IPS DF 4.7 (cell line): ENCODE data around the gene PPP1R1C.

Source experiments
- DNase-seq: peaks from one replicate; pipeline ENCODE4 v3.0.0-alpha.2; 2013; ENCODE audit warnings: low spot score; ENCODE audit errors: extremely low read depth

Gene PPP1R1C

DNA sequence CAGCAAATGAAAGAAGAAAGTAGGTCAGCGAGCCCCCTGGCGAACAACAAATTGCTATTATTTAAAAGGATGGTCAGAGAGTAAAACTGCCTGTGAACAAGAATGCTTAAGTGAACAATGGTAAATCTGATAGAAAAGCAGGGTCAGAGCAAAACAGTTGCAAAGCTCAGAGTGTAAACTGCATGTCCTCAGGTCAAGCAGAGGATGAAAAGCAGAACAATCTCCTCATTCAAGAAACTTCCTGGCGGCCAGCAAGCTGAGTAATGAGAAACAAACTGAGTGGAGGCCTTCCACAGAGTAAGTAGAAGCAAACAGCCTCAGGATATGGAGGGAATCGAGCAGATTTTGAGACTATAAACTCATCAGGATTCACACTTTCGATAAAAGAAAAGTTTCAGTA, 117.9 kb downstream of the PPP1R1C start:
- no peak for DNase-seq

DNA sequence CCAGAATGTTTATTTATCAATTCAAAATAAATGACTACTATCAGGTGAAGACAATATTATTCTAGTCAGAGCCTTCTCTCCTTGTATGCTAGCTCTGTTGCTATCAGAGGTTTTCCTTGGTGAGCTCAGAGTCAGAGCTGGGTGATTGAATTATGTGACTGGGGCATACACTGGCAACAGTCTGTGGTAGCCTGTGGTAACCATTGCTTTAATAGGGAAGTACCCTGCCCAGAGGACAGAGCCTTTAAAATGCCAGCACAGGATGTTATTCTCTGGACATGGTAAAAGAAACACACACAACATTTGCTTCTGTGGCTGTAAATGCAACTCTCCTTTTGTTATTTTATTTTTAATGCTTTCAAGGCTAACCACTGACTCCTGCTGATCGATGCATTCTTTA, 124.7 kb downstream of the PPP1R1C start:
- DNase-seq = no peak

DNA sequence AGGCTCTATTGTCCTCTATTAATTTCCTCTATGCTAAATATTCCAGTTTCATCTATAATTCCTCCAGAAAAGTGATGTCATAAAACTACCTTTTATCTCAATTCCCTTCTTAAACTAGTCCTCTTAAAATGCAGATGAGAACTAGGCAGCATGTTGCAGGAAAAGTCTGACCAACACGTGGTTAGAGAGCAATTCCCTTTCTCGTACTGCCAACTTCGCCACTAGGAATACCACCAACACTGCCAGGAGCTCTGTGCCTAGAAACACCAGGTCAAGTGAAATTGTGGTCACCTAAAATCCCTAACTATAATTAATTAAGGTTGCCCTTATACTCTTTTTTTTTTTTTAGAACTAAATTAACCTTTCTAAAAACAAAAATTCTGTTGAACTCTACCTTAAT, 127.7 kb downstream of the PPP1R1C start:
- no peak for DNase-seq

DNA sequence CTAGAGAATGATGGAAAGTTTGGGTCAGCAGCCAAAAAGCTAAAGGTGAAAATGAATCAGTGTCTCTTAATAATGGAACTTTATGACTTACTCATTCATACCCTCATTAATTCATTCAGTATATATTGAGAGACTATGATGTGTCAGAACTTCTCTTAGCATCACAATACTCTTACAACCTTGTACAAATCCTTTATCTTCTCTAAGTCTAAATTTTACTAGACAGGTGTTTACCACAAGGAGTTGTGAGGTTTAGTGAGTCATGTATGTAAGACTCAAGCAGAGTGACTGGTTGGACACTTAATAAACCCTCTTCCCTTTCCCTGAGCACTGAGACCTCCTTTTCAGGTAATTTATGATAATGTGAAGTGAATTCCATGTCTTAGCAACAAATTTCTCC, 129.6 kb downstream of the PPP1R1C start:
- DNase-seq = no peak

DNA sequence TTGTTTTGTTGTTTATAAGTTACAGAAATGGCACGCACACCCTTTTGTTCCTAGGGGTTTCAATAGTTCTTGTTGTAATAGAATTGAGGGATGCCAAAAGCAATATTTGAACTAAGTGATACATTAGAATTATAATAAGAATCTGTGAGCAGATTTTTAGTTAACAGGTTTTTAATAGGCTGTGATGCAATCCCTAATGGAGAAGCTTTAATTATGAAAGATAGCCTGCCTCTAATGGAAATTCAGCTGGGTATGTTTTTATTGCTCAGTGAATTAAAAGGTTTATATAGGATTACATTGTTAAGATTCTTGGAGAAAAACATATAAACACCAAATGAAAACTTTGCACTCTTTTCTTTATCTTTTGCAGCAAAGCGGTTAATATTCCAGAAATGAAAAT, 131.1 kb downstream of the PPP1R1C start:
- DNase-seq = no peak

DNA sequence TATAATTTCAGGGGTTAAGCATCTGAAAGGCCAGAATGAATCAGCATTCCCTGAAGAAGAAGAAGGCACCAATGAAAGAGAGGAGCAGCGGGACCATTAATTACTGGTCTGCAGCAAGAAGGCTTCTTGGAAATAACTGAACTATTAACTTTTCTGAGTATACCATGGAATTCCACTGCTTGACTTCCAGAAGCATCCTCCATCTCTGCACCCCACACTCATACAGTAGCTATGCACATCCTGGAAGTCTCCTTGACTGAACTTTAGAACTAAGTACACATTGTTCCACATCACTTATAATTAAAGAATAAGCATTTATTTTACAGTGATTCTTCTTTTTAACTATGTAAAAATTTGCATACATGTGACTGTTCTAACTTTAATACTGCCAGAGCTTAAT, 131.5 kb downstream of the PPP1R1C start:
- no peak for DNase-seq

DNA sequence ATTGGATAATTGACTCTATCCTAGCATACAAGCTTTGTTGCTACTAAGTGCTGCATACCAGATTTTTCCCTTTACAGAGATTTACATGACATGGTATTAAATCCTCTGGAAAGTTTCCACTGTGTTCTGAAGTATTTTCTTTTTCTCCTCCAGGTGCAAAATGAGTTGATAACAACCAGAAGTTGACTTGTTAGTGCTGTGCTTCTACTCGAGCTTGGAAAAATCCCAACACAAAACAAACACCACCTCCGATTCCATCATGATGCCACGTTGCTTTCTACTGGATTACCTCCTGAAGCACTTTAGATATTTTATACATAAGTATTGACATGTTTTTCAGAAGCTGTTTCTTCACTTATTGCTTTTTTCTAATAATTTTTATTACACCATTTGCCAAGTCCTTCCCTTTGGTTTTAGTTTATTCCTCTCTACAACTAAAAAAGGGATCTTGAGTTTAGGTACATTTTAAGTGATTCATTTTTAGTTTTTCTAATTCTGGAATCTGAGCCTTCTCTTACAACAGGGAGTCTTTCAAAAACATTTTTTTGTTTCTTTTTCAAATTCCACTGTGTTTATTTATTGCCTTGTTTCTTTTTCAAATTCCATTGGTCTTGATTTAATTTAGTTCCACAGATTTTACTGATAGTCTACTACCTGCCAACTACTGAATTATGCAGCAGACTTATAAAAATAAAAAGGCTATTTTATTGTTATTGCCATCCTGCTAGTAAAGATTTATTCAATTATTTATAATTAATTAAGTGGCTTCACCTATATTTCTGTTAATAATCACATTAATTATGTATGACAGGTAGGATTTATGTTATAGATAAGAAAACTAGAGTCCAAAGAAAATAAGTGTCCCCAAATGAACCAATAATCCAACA, 143.4 kb downstream of the PPP1R1C start:
- DNase-seq = no peak

DNA sequence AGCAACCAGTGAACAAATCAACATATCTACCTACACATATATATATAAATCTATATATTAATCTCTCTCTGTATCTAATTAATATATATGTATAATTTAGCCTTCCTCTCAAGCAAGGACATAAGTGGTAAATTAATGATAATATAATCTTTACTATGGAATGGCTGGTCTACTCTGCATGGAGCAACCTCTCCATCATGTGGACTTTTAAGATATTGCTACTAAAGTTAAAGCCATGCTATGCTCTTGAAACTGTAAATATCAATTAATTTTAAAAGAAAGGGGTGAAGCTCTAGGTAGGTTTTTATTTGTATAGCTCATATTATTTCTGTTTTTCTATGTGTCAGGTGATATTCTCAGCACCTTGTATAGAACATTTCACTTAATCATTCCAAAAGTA, 147.0 kb downstream of the PPP1R1C start:
- no peak for DNase-seq

DNA sequence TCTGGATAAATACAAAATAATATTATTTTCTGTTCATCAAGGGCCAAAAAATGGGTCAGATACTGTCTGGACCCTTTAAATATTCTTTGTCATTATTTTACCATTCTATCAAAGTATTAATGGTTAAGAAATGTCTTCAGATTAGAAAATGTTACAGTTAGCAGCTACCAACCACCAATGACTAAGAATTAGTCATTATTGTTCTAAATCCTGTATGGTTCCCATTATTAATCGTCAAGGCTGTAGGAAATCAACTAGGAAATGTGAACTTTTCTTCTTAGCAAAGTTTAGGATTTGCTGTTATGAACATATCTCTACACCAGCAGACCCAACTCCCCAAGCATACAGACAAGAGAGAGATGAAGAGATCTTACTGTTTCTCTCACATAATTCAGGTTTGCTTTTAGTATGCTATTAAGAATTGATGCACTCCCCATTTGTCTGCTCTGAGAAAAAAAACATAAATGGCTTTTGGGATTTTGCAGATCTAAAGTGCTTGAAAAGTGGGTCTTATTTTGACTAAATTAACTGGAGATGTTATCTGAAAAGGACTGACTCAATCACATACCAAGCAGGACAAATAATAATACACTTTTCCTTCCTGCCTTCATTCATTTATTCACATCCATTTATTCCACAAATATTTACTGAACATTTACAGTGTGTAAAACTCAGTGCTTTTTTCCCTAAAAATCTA, 147.7 kb downstream of the PPP1R1C start:
- DNase-seq = no peak

DNA sequence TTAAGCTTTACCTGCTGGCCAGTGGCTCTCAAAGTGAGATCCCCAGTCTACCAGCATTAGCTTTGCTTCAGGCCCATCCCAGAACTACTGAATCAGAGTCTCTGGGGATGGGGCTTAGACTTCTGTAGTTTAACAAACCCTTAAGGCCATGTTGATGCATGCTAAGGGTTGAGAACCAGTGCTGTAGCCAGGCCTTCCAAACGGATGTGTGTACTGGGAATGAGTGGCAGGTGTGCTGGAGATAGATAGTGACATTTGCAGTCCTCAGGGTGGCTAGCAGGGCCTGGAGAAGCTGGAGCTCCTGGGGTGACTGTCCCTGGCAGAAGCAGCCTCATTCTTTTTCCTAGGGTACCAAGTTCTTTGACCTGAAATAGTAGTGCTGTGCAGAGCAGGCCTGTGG, 148.5 kb downstream of the PPP1R1C start:
- DNase-seq = no peak

DNA sequence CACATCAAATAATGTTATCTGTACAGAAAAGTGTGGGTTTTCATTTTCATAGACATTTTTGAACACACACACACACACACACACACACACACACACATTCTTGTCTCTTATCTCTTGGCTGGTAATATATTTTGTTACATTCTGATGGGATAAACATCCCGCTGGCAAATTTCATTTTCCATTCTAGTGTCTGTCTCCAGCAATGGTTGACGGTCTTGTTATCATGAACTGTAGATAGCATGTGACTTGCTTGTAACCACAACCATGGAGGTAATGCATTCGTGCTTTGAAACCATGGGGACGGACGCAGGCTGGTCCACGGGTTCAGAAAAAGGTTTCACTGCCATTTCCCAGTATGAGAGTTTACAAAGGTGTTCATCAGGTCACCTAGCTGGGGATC, 156.4 kb downstream of the PPP1R1C start:
- DNase-seq = no peak

DNA sequence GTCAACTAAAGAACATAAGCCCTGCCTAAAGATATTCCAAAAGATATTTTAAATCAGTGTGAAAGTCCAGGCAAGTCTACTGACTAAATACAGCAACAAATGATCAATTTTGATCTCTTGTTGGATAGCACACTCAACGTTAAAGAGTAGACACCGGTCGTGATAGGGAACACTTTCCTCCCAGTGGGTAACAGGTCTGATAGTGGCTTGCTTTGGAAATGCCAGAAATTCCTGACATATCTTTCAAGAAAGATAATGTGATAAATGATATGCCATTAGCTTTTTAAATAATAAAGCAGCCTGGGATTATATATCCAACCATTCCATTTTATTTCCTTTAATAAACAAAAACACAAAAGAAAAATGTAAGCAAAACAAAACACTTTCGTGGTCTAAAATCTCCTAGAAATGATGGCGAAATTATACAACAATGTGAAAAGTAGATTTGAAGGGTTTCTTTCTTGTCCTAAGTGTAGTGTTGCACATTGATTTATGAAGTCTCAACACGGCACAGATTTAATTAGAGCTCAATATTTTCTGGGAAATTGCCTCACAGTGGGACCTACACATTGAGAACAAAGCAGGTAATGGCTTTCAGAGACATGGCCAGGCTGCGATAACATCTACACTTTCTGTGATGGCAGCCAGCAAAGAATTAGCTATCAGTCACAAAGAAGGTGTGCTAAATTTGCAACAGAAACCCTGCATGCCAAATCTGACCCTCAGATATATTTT, 158.6 kb downstream of the PPP1R1C start:
- no peak for DNase-seq

DNA sequence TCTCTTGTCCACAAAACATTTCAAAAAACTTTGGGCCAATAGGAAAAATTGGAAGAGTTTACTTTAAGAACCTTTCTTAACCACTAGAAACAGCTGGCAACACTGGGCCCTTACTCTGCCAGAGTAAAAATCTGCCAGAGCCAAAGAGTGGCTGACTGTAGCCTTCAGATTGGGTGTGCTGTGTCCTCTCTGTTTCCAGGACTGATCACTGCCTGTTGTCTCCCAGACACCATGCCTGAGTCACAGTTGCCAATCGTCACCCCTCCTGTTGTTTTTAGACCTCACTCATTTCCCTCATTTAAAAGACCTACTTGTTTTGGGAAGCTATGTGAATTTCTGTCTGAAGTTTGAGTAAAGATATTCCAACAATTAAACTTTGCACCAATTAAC, 159.1 kb downstream of the PPP1R1C start:
- no peak for DNase-seq

DNA sequence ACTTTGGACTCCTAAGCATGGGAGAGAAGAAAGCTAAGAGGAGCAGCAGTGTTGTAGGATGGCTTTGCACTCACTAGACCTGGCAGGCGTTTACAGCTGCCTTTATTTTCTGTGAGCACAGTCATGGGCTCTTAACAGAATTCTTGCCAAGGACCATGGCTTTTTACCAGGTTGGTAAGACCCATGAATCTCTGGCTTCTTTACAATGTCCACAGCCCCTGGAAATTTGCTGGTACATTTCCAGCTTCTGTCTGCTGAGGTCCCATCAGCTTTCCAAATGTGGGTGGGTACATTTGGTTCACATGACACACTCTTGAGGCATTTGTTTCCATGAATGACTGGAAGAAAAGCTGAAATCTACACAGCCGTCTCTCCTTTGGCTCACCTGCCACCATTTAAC, 162.7 kb downstream of the PPP1R1C start:
- no peak for DNase-seq

DNA sequence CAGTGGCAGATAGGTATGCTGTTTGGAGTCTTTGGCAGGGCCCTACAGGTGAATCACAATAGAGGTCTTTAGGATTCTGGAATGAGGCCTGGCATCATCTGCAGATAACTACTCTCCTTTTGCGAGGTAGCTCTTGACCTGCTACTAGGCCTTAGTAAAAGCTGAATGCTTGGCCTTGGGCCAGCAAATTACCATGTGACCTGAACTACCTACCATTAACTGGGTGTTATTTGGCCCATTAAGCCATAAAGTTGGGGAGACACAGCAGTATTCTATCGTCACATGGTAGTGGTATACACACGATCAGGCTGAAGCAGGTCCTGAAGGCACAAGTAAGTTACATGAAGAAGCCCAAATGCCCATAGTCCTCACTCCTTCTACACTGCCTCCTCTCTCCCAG, 178.2 kb downstream of the PPP1R1C start:
- DNase-seq = no peak

DNA sequence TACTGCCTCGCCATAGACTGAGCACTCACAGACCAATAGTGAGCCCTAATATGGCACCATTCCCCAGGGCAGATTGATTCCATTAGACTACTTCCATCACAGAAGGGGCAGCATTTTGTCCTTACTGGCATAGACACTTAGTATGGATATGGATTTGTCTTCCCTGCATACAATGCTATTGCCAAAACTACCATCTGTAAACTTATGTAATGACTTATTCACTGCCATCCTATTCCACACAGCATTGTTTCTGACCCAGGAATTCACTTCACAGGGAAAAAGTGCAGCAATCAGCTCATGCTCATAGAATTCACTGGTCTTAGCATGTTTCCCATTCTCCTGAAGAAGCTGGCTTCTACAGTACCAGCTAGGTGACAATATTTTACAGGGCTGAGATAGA, 179.0 kb downstream of the PPP1R1C start:
- DNase-seq = no peak

DNA sequence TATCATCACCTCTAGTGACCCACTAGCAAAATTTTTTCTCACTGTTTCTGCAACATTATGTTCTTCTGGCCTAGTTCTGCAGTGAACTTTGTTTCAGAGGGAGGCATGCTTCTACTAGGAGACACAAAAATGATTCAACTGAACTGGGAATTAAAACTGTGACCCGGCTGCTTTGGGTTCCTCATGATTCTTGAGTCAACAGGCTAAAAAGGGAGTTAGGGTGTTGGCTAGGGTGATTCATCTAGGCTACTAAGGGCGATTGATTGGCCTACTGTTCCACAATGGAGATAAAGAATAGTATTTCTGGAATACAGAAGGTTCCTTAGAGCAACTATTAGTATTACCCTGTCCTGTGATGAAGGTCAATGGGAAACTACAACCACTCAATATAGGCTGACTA, 179.5 kb downstream of the PPP1R1C start:
- DNase-seq = no peak

DNA sequence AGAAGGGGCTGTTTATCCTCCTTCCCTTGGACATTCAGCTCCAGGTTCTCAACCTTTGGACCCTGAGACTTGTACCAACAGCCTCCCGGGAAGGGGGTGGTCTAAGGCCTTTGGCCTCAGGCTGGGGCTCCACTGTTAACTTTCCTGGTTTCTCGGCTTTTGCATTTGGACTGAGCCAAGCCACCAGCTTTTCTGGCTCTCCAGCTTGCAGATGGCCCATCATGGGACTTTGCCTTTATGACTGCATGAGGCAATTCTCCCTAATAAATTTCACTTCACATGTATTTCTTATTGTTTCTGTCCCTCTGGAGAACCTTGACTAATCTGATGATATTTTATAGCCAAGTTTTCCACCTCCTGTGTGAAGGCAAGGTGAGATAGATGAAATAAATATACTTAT, 180.8 kb downstream of the PPP1R1C start:
- no peak for DNase-seq

DNA sequence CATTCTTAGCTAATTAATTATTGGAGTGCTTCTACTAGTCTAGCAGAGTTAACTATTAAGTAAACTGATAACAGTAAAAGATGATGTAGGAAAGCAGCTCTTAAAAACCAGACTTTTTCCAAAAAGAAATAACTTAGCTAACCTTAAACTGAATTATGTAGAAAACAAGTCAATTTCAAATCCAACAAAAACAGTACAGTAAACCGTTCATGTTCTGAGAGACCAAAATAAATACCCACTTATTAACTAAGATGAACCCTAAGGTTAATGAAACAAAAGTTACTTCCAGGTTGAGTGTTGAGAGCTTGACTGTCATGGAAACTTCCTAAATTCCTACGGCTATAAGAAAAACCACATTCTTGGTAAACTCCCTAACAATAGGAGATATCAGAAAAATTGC, 181.2 kb downstream of the PPP1R1C start:
- no peak for DNase-seq
